Measurements from ENCODE around the gene ITGAD.

ITGAD gene

GRCh38 chr16:31350275-31351005, 42.7 kb upstream of the ITGAD start:
- no peak overlapping the region for H3K4me2 ChIP-seq (ENCODE audit: insufficient read depth, low read length, poor library complexity, severe bottlenecking)
- peaks cover 0 to 2% (median 0%) of the 10 kb centered on the region in 3 experiments for H3K27me3 ChIP-seq (ENCODE audit: control insufficient read depth in 3 of 3, insufficient read depth in 3 of 3, low read depth in 1 of 3, low read length in 3 of 3)
- H3K9me3 ChIP-seq (replicated peaks in 1 of 2; ENCODE audit: control insufficient read depth in 2 of 2, insufficient read depth in 1 of 2, low read depth in 1 of 2, low read length in 2 of 2), result no peaks in the 10 kb centered on the region
- H2BK5ac ChIP-seq (ENCODE audit: low read length), result no peak overlapping the region
- WGBS, 2 donors (ENCODE audit: extremely low coverage in 2 of 2, insufficient read length in 2 of 2, insufficient replicate concordance in 1 of 2), result no CpG with 5 or more reads among the region's 12 CpGs
- H3K18ac ChIP-seq (ENCODE audit: low read length), result no peak overlapping the region
- no peaks in the 10 kb centered on the region for H3K79me1 ChIP-seq (ENCODE audit: low read depth, low read length)
- H3K27ac ChIP-seq (replicated peaks; ENCODE audit: low read length), result no peak overlapping the region
- no peak overlapping the region for H2AFZ ChIP-seq (ENCODE audit: low read length)
- no peak for DNase-seq (ENCODE audit: low spot score)
- H2AK5ac ChIP-seq (ENCODE audit: low read depth, low read length), result no peak overlapping the region
- H4K8ac ChIP-seq (ENCODE audit: low read depth, low read length), result no peak overlapping the region
- H2BK15ac ChIP-seq (ENCODE audit: low read length), result no peak overlapping the region
- H4K91ac ChIP-seq (ENCODE audit: low read depth, low read length, poor library complexity), result no peak overlapping the region
- H3K4ac ChIP-seq (ENCODE audit: low read length), result no peak overlapping the region
- H3K23ac ChIP-seq (ENCODE audit: low read depth, low read length, poor library complexity), result no peak overlapping the region
- no peak overlapping the region for H3K14ac ChIP-seq (ENCODE audit: low read length)
- H3K4me3 ChIP-seq (ENCODE audit: low read length in 2 of 2), result no peak overlapping the region
- no peak overlapping the region for H3K9ac ChIP-seq (ENCODE audit: low read depth, low read length, poor library complexity)
- no peak overlapping the region for H2BK12ac ChIP-seq (ENCODE audit: low read length)
- peaks cover 0 to 3% of the 10 kb centered on the region in 2 donors for H3K4me1 ChIP-seq (ENCODE audit: control insufficient read depth in 2 of 2, insufficient read depth in 1 of 2, low read depth in 1 of 2, low read length in 2 of 2)
- no peak overlapping the region for H2BK120ac ChIP-seq (ENCODE audit: low read depth, low read length)
- no peaks in the 10 kb centered on the region for H3K36me3 ChIP-seq (replicated peaks in 1 of 2; ENCODE audit: control insufficient read depth in 2 of 2, insufficient read depth in 2 of 2, low read length in 2 of 2)

- no peaks in the 10 kb centered on the region for H3K36me3 ChIP-seq (replicated peaks in 1 of 2; ENCODE audit: control insufficient read depth in 2 of 2, insufficient read depth in 2 of 2, low read length in 2 of 2)
- H2BK15ac ChIP-seq (ENCODE audit: low read length), result no peak overlapping the region
- H3K4me3 ChIP-seq (ENCODE audit: low read length in 2 of 2), result no peak overlapping the region
- H3K23ac ChIP-seq (ENCODE audit: low read depth, low read length, poor library complexity), result no peak overlapping the region
- H2BK12ac ChIP-seq (ENCODE audit: low read length), result no peak overlapping the region
- H3K27me3 ChIP-seq (ENCODE audit: control insufficient read depth in 3 of 3, insufficient read depth in 3 of 3, low read depth in 1 of 3, low read length in 3 of 3), result peaks cover 0 to 9% (median 0%) of the 10 kb centered on the region in 3 experiments
- H3K79me1 ChIP-seq (ENCODE audit: low read depth, low read length), result no peaks in the 10 kb centered on the region
- no CpG with 5 or more reads among the region's 19 CpGs for WGBS, 2 donors (ENCODE audit: extremely low coverage in 2 of 2, insufficient read length in 2 of 2, insufficient replicate concordance in 1 of 2)
- H3K18ac ChIP-seq (ENCODE audit: low read length), result no peak overlapping the region
- H3K27ac ChIP-seq (replicated peaks; ENCODE audit: low read length), result no peak overlapping the region
- H3K4me1 ChIP-seq (ENCODE audit: control insufficient read depth in 2 of 2, insufficient read depth in 1 of 2, low read depth in 1 of 2, low read length in 2 of 2), result peaks cover 0 to 3% of the 10 kb centered on the region in 2 donors
- no peak overlapping the region for H3K4ac ChIP-seq (ENCODE audit: low read length)
- H3K9me3 ChIP-seq (replicated peaks in 1 of 2; ENCODE audit: control insufficient read depth in 2 of 2, insufficient read depth in 1 of 2, low read depth in 1 of 2, low read length in 2 of 2), result no peaks in the 10 kb centered on the region
- DNase-seq (ENCODE audit: low spot score), result no peak
- H3K14ac ChIP-seq (ENCODE audit: low read length), result no peak overlapping the region
- no peak overlapping the region for H2BK5ac ChIP-seq (ENCODE audit: low read length)
- no peak overlapping the region for H4K91ac ChIP-seq (ENCODE audit: low read depth, low read length, poor library complexity)
- H3K4me2 ChIP-seq (ENCODE audit: insufficient read depth, low read length, poor library complexity, severe bottlenecking), result no peak overlapping the region
- H2BK120ac ChIP-seq (ENCODE audit: low read depth, low read length), result no peak overlapping the region
- no peak overlapping the region for H3K9ac ChIP-seq (ENCODE audit: low read depth, low read length, poor library complexity)
- peak overlapping the region; percentile 14 for H2AK5ac ChIP-seq (ENCODE audit: low read depth, low read length)
- H2AFZ ChIP-seq (ENCODE audit: low read length), result no peak overlapping the region
- no peak overlapping the region for H4K8ac ChIP-seq (ENCODE audit: low read depth, low read length)
These were observed 41.7 kb upstream of the ITGAD start for GRCh38 chr16:31351246-31351941.

GRCh38 chr16:31351942-31352325, 41.2 kb upstream of the ITGAD start:
- no peak for DNase-seq (ENCODE audit: low spot score)
- WGBS, 2 donors (ENCODE audit: extremely low coverage in 2 of 2, insufficient read length in 2 of 2, insufficient replicate concordance in 1 of 2), result no CpG with 5 or more reads among the region's 6 CpGs

GRCh38 chr16:31352376-31353115, 40.6 kb upstream of the ITGAD start:
- Histone ChIP-seq H3K4ac (ENCODE audit: low read length) (peak overlapping the region; percentile 27), H3K27me3 (ENCODE audit: control insufficient read depth in 3 of 3, insufficient read depth in 3 of 3, low read depth in 1 of 3, low read length in 3 of 3) (peaks cover 0 to 9% (median 0%) of the 10 kb centered on the region in 3 experiments), H3K14ac (ENCODE audit: low read length) (no peak overlapping the region), H4K91ac (ENCODE audit: low read depth, low read length, poor library complexity) (no peak overlapping the region), H2AK5ac (ENCODE audit: low read depth, low read length) (peak overlapping the region; percentile 45), H3K36me3 (replicated peaks in 1 of 2; ENCODE audit: control insufficient read depth in 2 of 2, insufficient read depth in 2 of 2, low read length in 2 of 2) (no peaks in the 10 kb centered on the region), H2AFZ (ENCODE audit: low read length) (no peak overlapping the region), H3K27ac (replicated peaks; ENCODE audit: low read length) (no peak overlapping the region), H3K79me1 (ENCODE audit: low read depth, low read length) (no peaks in the 10 kb centered on the region), H3K23ac (ENCODE audit: low read depth, low read length, poor library complexity) (no peak overlapping the region), H3K9ac (ENCODE audit: low read depth, low read length, poor library complexity) (peak overlapping the region; percentile 3), H3K9me3 (replicated peaks in 1 of 2; ENCODE audit: control insufficient read depth in 2 of 2, insufficient read depth in 1 of 2, low read depth in 1 of 2, low read length in 2 of 2) (no peaks in the 10 kb centered on the region), H3K4me1 (ENCODE audit: control insufficient read depth in 2 of 2, insufficient read depth in 1 of 2, low read depth in 1 of 2, low read length in 2 of 2) (peaks cover 0 to 3% of the 10 kb centered on the region in 2 donors), H4K8ac (ENCODE audit: low read depth, low read length) (no peak overlapping the region), H2BK12ac (ENCODE audit: low read length) (no peak overlapping the region), H3K4me2 (ENCODE audit: insufficient read depth, low read length, poor library complexity, severe bottlenecking) (no peak overlapping the region), H2BK15ac (ENCODE audit: low read length) (peak overlapping the region; percentile 71), H3K18ac (ENCODE audit: low read length) (no peak overlapping the region), H2BK120ac (ENCODE audit: low read depth, low read length) (no peak overlapping the region), H2BK5ac (ENCODE audit: low read length) (no peak overlapping the region), H3K4me3 (ENCODE audit: low read length in 2 of 2) (peak overlapping the region in 1 of 2 donors; percentile 40)
- DNase-seq (ENCODE audit: low spot score), result no peak
- no CpG with 5 or more reads among the region's 22 CpGs for WGBS, 2 donors (ENCODE audit: extremely low coverage in 2 of 2, insufficient read length in 2 of 2, insufficient replicate concordance in 1 of 2)

More at GRCh38 chr16:31351942-31352325, 41.2 kb upstream of the ITGAD start:
- Histone ChIP-seq H3K9me3 (replicated peaks in 1 of 2; ENCODE audit: control insufficient read depth in 2 of 2, insufficient read depth in 1 of 2, low read depth in 1 of 2, low read length in 2 of 2) (no peaks in the 10 kb centered on the region), H4K8ac (ENCODE audit: low read depth, low read length) (no peak overlapping the region), H3K4me2 (ENCODE audit: insufficient read depth, low read length, poor library complexity, severe bottlenecking) (no peak overlapping the region), H3K23ac (ENCODE audit: low read depth, low read length, poor library complexity) (no peak overlapping the region), H2AK5ac (ENCODE audit: low read depth, low read length) (no peak overlapping the region), H2BK5ac (ENCODE audit: low read length) (no peak overlapping the region), H2BK12ac (ENCODE audit: low read length) (no peak overlapping the region), H2AFZ (ENCODE audit: low read length) (no peak overlapping the region), H3K9ac (ENCODE audit: low read depth, low read length, poor library complexity) (no peak overlapping the region), H2BK120ac (ENCODE audit: low read depth, low read length) (no peak overlapping the region), H3K4me1 (ENCODE audit: control insufficient read depth in 2 of 2, insufficient read depth in 1 of 2, low read depth in 1 of 2, low read length in 2 of 2) (peaks cover 0 to 3% of the 10 kb centered on the region in 2 donors), H3K79me1 (ENCODE audit: low read depth, low read length) (no peaks in the 10 kb centered on the region), H3K18ac (ENCODE audit: low read length) (no peak overlapping the region), H2BK15ac (ENCODE audit: low read length) (no peak overlapping the region), H3K4ac (ENCODE audit: low read length) (no peak overlapping the region), H3K27ac (replicated peaks; ENCODE audit: low read length) (no peak overlapping the region), H4K91ac (ENCODE audit: low read depth, low read length, poor library complexity) (no peak overlapping the region), H3K27me3 (ENCODE audit: control insufficient read depth in 3 of 3, insufficient read depth in 3 of 3, low read depth in 1 of 3, low read length in 3 of 3) (peaks cover 0 to 9% (median 0%) of the 10 kb centered on the region in 3 experiments), H3K14ac (ENCODE audit: low read length) (no peak overlapping the region), H3K36me3 (replicated peaks in 1 of 2; ENCODE audit: control insufficient read depth in 2 of 2, insufficient read depth in 2 of 2, low read length in 2 of 2) (no peaks in the 10 kb centered on the region), H3K4me3 (ENCODE audit: low read length in 2 of 2) (peak overlapping the region in 1 of 2 donors; percentile 40)

Measured in neuronal stem cell (in vitro differentiated cells).